Measurements from ENCODE around the gene PIK3R6. TPM values are rescaled to one million over a fixed set of nuclear protein-coding genes. Genes with fewer than 3 reads are reported as not detected.

The PIK3R6 gene
- total RNA-seq, 1 experiment from 2014 or later = not detected

DNA sequence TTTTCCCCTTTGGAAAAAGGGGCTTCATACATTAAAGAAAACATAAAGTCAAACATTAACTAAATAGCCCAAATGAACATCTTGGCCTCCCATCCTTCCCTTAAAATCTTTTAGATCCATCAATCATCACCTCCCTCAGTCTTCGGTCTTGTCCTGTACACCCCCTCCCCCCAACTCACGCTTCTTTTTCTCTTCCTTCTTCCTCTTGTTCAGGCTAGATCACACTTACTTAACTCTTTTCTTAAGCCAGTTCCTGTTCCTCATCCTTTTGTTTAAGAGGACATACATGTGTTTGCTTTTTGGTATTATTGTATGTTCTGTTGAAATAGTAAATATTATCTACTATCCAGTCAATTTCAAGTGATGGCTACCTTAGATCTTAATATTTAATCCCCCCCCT lies 73.8 kb downstream of the PIK3R6 start:
- Histone ChIP-seq H3K4me1 (no peaks in the 10 kb centered on the region), H3K27ac (no peak overlapping the region), H3K27me3 (no peaks in the 10 kb centered on the region), H3K9me3 (replicated peaks) (peaks cover 4% of the 10 kb centered on the region; the same call in 1 of the 2 replicates), H3K4me3 (no peak overlapping the region), H3K36me3 (no peaks in the 10 kb centered on the region)
- DNase-seq = no peak

- no peak overlapping the region for H3K4me3 ChIP-seq
- peaks cover 4% of the 10 kb centered on the region; the same call in 1 of the 2 replicates for H3K9me3 ChIP-seq (replicated peaks)
- H3K36me3 ChIP-seq = no peaks in the 10 kb centered on the region
- H3K4me1 ChIP-seq = no peaks in the 10 kb centered on the region
- H3K27me3 ChIP-seq = no peaks in the 10 kb centered on the region
- H3K27ac ChIP-seq = no peak overlapping the region
- DNase-seq = no peak
These were observed 74.8 kb downstream of the PIK3R6 start for GRCh38 chr17:8792646-8793045.

DNA sequence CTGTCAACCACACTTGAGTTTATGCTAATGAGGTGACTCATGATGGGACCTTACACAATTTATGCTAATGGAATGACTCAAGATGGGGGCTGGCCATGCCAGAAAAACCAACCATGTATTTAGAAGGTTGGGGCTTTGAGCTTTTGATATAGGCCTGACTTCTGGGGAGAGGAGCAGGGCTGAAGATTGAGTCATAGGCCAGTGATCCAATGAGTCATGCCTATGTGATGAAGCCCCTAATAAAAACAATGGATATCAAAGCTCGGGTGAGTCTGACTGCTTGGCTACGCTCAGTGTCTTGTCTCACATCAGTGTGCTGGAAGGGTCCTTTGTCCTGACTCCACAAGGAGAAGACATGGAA lies 75.6 kb downstream of the PIK3R6 start:
- H3K4me1 ChIP-seq = no peaks in the 10 kb centered on the region
- peaks cover 4% of the 10 kb centered on the region; the same call in 1 of the 2 replicates for H3K9me3 ChIP-seq (replicated peaks)
- DNase-seq = no peak
- no peaks in the 10 kb centered on the region for H3K27me3 ChIP-seq
- no peaks in the 10 kb centered on the region for H3K36me3 ChIP-seq
- no peak overlapping the region for H3K4me3 ChIP-seq
- no peak overlapping the region for H3K27ac ChIP-seq

- no peaks in the 10 kb centered on the region for H3K4me1 ChIP-seq
- no peak overlapping the region for H3K4me3 ChIP-seq
- no peak for DNase-seq
- no peaks in the 10 kb centered on the region for H3K27me3 ChIP-seq
- H3K36me3 ChIP-seq = no peaks in the 10 kb centered on the region
- H3K9me3 ChIP-seq (replicated peaks) = peaks cover 4% of the 10 kb centered on the region; the same call in 1 of the 2 replicates
- no peak overlapping the region for H3K27ac ChIP-seq
These were observed 76.1 kb downstream of the PIK3R6 start for GRCh38 chr17:8791248-8791909.

DNA sequence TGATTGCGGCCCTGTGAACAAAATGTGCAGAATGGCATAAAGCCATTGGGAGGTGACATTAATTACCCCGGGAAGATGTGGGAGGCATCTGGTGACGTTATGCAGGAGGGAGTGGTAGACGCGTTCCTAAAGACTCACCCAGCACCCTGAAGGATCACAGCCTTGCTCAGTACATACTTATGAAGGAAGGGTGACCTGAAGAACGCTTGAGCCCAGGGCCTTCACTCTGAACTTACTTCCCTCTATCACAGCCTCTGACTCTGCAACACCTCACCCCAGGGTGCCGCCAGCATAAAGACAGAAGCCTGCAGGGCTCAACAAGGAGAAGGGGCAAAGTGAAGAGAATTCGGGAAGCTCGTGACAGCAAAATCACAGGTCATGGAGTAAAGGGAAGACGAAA lies 77.7 kb downstream of the PIK3R6 start:
- no peaks in the 10 kb centered on the region for H3K27me3 ChIP-seq
- no peaks in the 10 kb centered on the region for H3K4me1 ChIP-seq
- no peak overlapping the region for H3K4me3 ChIP-seq
- H3K27ac ChIP-seq = no peak overlapping the region
- peaks cover 4% of the 10 kb centered on the region; the same call in 1 of the 2 replicates for H3K9me3 ChIP-seq (replicated peaks)
- no peaks in the 10 kb centered on the region for H3K36me3 ChIP-seq
- DNase-seq = no peak

- Histone ChIP-seq H3K4me3 (no peak overlapping the region), H3K9me3 (replicated peaks) (peaks cover 4% of the 10 kb centered on the region; the same call in 1 of the 2 replicates), H3K4me1 (no peaks in the 10 kb centered on the region), H3K27me3 (no peaks in the 10 kb centered on the region), H3K36me3 (no peaks in the 10 kb centered on the region), H3K27ac (no peak overlapping the region)
- DNase-seq = no peak
These were observed 78.5 kb downstream of the PIK3R6 start for GRCh38 chr17:8788998-8789397.

DNA sequence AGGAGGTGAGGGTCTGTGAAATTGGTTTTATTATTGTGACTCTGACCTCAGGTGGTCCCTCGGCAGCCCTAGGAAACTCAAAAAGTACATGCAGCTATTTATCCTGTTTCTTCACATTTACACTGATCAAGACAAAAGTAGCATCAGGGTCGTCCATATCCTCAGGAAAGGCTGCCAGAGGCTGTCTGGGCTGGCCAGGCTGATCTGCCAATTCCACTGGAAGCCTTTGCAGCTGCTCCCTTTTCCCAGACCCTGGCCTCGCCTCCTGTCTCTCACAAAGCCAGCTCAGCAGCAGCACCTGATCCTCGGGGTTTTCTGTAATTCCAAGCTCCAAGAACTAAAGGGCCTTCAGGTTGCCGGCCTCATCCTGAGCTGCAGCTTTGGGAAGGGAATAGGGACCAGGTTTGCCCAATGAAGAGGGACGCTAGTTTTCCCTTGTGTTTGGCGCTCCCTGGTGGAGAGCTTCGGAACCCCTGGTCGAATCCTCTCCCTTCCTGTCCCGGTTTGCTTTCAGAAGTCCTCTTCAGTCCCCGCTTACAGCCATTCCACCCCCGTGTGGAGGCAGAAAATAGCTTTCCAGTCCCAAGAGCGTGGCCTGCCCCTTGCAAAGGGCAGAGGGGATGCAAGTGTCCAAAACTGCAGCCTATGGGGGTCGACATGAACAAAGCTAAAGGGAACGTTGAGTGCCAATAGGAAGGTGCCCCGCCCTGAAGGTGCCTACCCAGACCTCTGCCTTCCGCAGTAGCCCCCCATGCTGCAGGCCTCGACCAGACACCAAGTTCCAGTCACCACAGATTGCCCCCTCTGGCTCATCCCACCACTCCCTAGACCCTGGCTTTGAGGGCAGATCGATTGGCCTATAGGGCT lies 81.7 kb downstream of the PIK3R6 start:
- DNase-seq = peak; percentile 60 to 78
- H3K27ac ChIP-seq = no peak overlapping the region
- no peak overlapping the region for H3K4me3 ChIP-seq
- H3K9me3 ChIP-seq (replicated peaks) = no peaks in the 10 kb centered on the region
- no peaks in the 10 kb centered on the region for H3K27me3 ChIP-seq
- H3K4me1 ChIP-seq = no peaks in the 10 kb centered on the region
- no peaks in the 10 kb centered on the region for H3K36me3 ChIP-seq

- Histone ChIP-seq H3K36me3 (no peaks in the 10 kb centered on the region), H3K27me3 (no peaks in the 10 kb centered on the region), H3K27ac (no peak overlapping the region), H3K4me3 (no peak overlapping the region), H3K9me3 (replicated peaks) (no peaks in the 10 kb centered on the region), H3K4me1 (no peaks in the 10 kb centered on the region)
- DNase-seq = no peak
These were observed 85.3 kb downstream of the PIK3R6 start for GRCh38 chr17:8782176-8782575.

DNA sequence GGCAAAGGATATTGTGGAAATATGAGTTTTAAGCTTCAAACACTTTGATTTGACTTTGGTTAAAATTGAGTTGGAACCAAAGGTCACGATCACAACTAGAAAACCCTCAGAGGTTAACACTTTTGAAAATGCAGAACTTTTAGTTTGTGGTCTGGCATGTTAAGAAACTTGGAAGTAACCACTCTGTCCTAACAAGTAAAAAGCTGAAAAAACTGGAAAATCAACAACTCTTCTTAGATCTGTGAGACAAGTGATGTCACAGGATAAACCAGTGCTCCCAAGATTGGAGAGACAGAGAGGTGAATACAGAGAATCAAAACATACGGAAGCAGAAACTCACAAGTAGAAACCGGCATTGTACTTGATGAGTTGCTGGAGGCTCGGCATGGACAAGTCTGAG lies 85.7 kb downstream of the PIK3R6 start:
- Histone ChIP-seq H3K4me1 (no peaks in the 10 kb centered on the region), H3K27me3 (no peaks in the 10 kb centered on the region), H3K36me3 (no peaks in the 10 kb centered on the region), H3K27ac (no peak overlapping the region), H3K9me3 (replicated peaks) (no peaks in the 10 kb centered on the region), H3K4me3 (no peak overlapping the region)
- DNase-seq = no peak

- Histone ChIP-seq H3K4me3 (no peak overlapping the region), H3K36me3 (no peaks in the 10 kb centered on the region)
These were observed 90.6 kb downstream of the PIK3R6 start for GRCh38 chr17:8776881-8777280.

GRCh38 chr17:8776248-8776647 lies 91.2 kb downstream of the PIK3R6 start:
- Histone ChIP-seq H3K9me3 (replicated peaks) (no peaks in the 10 kb centered on the region), H3K4me3 (no peak overlapping the region), H3K4me1 (no peaks in the 10 kb centered on the region), H3K27me3 (no peaks in the 10 kb centered on the region), H3K27ac (no peak overlapping the region), H3K36me3 (no peaks in the 10 kb centered on the region)
- DNase-seq = no peak

More at GRCh38 chr17:8776881-8777280, 90.6 kb downstream of the PIK3R6 start:
- H3K27ac ChIP-seq = no peak overlapping the region
- no peaks in the 10 kb centered on the region for H3K9me3 ChIP-seq (replicated peaks)
- no peak for DNase-seq
- no peaks in the 10 kb centered on the region for H3K4me1 ChIP-seq
- H3K27me3 ChIP-seq = no peaks in the 10 kb centered on the region

DNA sequence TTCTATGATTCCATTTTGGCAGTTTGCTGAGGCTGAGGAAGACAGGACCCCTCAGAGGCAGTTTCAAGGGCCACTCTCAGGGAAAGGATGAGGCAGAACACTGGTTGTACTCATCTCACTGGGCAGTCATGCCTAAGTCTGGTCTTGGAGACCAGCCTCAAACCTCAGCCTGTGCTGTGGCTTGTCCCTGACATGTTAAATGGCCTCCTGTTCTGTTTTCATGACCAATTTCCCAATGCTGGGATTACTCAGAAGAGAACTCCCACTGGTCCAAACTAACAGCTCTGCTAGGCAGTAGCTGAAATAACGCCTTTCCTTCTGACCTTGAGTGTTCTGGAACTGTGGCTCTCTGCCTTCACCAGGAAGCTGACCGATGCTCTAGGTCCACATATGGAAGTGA lies 100.7 kb downstream of the PIK3R6 start:
- H3K36me3 ChIP-seq = no peaks in the 10 kb centered on the region
- H3K27ac ChIP-seq = no peak overlapping the region
- H3K27me3 ChIP-seq = no peaks in the 10 kb centered on the region
- no peaks in the 10 kb centered on the region for H3K9me3 ChIP-seq (replicated peaks)
- no peak for DNase-seq
- H3K4me1 ChIP-seq = no peaks in the 10 kb centered on the region
- no peak overlapping the region for H3K4me3 ChIP-seq

- no peak overlapping the region for H3K4me3 ChIP-seq
- no peaks in the 10 kb centered on the region for H3K4me1 ChIP-seq
- H3K27ac ChIP-seq = no peak overlapping the region
- H3K36me3 ChIP-seq = no peaks in the 10 kb centered on the region
- H3K9me3 ChIP-seq (replicated peaks) = no peaks in the 10 kb centered on the region
- DNase-seq = no peak
- no peaks in the 10 kb centered on the region for H3K27me3 ChIP-seq
These were observed 105.5 kb downstream of the PIK3R6 start for GRCh38 chr17:8762012-8762411.

DNA sequence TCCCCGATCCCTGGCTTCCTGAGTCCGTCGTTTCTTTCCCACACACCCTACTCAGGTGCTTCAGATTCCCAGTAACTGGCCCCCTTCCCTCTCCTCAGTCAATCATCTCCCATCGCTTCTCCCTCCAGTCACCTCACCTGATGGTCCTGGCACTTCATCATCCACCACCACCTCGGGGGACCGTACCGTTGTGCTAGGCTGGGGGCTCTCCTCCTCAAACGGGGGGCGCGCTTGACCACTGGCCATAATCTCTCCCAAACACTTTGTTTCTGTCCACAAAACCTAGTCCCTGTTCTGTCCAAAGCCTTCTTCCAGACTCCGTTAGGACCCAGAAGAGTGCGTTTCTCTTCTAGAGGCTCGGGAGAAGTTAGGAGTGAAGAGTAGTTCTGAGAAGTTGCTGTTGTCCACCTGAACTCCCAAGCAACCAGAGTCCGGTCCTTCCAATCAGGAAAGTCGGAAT lies 109.3 kb downstream of the PIK3R6 start, which contains the start of gene SPDYE4:
Gene SPDYE4, minus strand, starts transcription at position 410 of the 460 bp plus-strand sequence. Its CDS starts 164 bp downstream, at position 246.
- Histone ChIP-seq H3K4me1 (no peaks in the 10 kb centered on the region), H3K27ac (no peak within 1 kb of the TSS), H3K27me3 (no peaks in the 10 kb centered on the region), H3K9me3 (replicated peaks) (no peaks in the 10 kb centered on the region), H3K4me3 (no peak within 1 kb of the TSS), H3K36me3 (no peaks in the 10 kb centered on the region)
- DNase-seq = no peak

DNA sequence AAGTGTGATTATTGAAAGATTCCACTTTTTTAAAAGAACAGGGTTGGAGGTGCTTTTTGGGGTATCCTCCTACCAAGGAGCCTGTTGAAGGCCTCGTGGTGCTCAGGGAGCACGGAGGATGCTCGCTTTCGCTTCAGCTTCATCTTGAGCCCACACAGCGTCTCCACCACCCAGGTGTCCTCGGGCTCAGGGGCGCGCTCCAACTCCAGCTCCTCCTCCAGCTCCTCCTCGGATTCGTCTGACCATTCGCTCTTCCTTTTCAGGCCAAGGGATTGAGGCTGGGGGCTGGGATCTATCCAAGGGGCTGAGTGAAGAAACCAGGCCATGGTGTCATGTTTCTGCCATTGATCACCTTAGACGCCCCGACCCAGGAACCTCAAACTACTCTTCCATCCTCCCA lies 110.3 kb downstream of the PIK3R6 start:
- H3K4me3 ChIP-seq = no peak overlapping the region
- no peaks in the 10 kb centered on the region for H3K36me3 ChIP-seq
- no peak for DNase-seq
- H3K9me3 ChIP-seq (replicated peaks) = no peaks in the 10 kb centered on the region
- H3K27me3 ChIP-seq = no peaks in the 10 kb centered on the region
- no peak overlapping the region for H3K27ac ChIP-seq
- no peaks in the 10 kb centered on the region for H3K4me1 ChIP-seq
